NAMALWA (cell line): ENCODE data around the gene FGF21.
"Not testable (repeated sequence)": the region's sequence is repeated elsewhere in the genome, so short reads cannot be mapped to it uniquely, and the experiment has no call there.

Source experiments
- DNase-seq: peaks from one replicate; pipeline ENCODE4 v3.0.0-alpha.2; 2015; ENCODE audit warnings: low spot score

Gene FGF21

DNA sequence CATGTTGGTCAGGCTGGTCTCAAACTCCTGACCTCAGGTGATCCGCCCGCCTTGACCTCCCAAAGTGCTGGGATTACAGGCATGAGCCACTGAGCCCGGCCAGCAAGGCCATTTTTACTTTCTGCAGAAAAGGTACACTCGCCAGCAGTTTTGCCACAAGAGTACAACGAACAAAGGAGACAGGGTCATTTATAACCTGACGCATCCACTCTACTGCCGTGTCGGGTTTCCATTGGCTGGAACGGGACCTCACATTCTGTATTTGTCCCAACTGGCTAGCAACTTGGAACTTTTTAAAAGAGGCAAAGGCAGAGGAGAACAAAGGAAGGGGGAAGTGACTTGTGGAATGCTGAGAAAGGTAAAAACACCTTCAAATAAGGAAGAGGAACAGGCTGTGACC lies 32.0 kb downstream of the FGF21 start:
- not testable (repeated sequence) for DNase-seq

DNA sequence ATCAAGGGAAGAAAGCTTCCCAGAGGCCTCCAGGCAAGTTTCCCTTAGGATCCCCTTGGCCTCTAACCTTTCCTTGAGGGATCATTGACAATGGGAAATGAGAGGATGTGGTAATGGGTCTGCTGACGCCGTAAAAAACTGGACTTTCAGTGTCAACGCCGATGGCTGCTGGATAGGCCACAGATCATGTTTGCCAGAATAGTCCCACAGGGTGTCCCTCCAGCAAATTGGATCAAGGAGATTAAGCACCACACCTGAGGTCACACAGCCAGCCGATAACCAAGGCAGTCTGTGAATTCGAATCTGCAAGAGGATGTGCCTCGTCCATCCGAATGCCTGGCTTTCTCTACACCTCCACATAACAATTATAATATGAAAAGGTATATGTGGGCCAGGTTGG lies 37.9 kb downstream of the FGF21 start:
- no peak for DNase-seq

DNA sequence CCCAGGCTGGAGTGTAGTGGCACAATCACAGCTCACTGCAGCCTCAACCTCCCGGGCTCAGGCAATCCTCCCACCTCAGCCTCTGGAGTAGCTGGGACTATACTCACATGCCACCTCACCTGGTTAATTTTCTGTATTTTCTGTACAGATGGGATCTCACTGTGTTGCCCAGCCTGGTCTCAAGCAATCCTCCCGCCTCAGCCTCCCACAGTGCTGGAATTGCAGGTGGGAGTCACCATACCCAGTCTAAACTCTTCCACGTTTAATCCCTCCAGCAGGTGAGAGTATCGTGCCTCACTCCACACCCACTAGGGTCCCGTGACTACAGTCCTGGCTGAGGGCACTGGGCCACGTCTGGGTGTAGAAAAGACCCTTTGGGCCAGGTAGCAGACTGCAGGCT lies 39.0 kb downstream of the FGF21 start:
- no peak for DNase-seq

DNA sequence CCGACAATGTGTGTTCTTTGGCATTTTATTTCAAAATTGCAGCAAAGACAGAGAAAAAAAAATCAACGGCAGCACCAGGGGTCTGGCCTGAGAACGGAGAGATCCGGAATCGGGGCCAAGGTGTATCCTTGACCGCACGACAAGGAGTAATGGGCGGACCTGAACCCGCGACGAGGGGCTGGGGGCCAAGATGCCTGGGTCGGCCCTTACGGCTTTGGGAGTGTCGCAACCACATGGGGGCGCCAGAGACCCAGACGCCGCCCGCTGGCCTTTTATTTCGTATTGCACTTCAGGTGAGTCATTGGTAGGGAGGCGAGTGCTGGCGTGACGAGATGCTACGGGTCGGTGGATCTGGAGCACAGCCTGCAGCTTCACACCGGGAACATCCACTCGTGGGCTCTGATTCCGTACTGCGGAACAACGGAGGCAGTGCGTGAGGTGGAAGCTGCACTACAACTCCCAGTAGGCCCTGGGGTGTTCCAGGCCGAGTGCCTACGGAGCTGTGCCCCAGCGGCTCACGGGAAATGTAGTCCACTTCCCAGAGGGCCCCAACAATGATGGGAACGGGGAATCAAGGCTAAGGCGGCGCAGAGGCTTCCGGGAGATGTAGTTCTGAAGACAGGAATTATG lies 39.8 kb downstream of the FGF21 start:
- DNase-seq: peak; percentile 92

DNA sequence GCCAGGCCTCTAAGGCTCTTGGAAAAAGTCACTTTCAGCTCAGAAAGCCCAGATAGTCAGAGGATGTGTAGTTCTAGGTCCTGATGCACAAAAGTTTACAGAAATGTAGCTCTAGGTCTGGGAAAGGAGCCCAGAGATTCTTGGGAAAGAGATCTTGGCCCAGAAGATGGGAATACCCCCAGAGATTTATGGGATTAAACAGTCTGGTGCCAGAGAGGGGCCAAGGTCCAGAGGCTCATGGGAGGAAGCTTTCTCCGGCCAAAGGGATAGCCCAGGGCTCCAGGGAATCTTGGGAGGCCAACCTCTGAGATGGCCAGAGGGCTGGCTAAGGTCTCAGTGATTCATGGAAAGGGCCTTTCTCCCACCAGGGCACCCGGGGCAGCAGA lies 40.4 kb downstream of the FGF21 start:
- no peak for DNase-seq

DNA sequence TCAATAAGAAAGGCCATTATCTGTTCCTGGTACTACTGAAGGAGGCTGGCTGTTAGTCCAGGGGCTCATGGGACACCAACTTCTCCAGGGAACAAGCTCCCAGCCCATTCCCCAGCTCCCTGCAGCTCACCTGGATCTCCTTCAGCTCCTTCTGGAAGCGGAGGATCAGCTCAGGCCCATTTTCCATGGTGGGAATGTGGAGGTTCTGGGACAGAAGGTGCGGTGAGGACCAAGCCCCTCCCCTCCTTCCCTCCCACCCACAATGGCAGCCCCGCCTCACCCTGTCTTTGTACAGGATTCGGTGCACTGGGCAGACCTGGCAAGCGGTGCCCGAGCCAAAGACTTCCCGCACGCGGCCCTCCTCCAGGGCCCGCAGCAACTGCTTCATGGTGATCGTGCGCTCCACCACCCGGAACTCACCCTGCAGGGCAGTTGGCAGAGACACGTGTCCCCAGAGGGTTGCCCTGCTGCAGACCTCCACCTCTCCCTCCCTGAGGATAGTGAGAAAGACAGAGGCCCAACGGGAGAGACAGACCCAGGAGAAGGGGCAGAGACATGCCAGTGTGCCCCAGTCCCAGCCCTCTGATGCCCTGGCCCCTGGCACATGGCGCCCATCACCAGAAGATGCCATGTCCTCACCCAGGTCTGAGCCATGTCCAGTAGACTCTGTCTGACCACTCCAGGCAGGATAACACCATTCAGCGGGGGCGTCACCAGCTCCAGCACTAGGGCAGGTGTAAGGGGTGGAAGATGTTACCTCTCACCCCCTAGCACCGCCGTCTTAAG lies 41.2 kb downstream of the FGF21 start:
- no peak for DNase-seq

DNA sequence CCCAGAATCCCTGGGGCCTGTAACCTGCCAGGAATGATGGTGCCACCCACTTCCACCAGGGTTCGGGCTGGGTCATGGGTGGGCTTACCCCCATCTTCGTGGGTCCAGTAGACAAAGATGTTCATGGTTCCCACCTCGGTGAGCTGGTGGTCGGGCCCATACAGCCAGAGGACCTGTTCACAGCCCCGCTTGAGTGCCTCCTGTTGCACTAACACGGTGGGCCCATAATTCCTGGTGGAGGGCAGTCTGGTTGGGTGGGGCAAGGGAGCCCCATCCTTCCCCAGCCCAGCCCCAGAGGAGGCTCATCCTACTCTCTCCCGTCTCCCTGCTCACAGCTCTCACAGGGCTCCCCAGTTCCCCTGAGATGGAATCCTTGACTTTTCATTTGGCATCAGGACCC lies 41.8 kb downstream of the FGF21 start:
- DNase-seq: no peak

DNA sequence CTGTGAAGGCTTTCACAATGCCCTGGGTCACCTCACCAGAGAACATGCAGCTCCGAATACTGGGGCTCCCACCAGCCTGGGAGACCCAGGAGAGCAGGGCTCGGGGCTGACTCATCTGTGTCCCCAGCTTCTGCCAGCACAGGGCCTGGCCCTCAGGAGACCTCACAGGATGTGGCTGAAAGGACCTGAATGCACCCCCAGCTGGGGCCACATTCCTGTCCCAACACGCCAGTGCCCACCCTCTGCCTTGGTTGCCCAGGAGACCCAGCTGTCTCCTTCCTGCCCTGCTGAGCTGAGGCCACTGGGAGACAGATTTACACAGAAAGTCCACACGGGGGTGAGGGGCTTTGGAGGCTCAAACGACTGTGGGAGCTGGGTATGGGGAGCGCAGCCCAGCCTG lies 43.6 kb downstream of the FGF21 start:
- no peak for DNase-seq

DNA sequence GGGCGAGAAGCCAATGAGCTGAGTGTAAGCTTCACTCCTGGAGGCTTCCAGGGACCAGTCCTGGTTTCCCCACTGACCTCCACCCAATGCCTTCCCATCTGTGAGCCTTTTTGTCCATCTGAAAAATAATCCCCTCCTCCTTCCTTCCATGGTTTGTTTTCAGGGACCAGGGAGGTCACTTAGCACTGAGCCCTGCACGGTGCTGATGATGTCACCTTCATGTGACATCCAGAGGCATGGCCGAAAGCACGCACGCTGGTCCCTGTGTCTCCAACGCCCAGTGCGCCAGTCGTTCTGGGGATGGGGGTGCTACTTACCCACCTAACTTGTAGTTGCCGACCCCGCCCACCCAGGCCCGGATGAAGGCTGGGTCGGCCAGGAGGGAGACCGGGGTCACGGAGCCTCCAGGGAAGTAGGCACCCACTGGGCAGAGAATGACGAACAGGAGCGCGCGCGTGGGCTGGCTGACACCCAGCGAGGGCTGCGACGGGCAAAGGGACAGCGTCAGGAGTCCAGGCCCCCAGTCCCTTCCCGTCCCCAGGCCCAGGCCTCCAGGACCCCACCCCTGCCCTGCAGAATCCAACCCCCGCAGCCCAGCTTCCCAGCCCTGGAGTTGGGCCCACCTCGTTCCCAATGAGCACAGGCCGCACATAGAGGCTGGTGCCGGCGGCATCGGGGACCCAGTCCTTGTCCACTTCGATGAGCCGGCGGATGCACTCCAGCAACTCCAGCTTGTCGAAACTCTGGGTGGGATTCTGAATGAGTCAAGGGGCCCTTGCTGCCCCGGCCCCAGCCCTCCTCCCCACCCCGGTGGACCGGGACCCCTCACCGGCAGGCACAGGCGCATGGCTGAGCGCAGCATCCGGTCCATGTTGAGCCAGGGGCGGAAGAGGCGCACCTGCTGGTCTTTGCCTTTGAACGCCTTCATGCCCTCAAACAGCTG lies 44.3 kb downstream of the FGF21 start:
- no peak for DNase-seq

DNA sequence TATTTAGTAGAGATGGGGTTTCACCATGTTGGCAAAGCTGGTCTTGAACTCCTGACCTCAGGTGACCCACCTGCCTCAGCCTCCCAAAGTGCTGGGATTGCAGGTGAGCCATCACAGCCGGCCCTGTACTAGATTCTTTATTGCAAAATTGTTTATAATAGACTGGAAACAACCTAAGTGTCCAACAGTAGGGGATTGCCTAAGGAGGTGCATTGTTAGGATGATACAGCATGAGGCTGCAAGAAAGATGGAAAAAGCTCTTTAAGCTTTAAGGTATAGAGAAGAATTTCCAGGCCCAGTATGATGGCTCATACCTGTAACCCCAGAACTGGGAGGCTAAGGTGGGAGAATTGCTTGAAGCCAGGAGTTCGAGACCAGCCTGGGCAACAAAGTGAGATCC lies 47.3 kb downstream of the FGF21 start:
- DNase-seq: no peak

DNA sequence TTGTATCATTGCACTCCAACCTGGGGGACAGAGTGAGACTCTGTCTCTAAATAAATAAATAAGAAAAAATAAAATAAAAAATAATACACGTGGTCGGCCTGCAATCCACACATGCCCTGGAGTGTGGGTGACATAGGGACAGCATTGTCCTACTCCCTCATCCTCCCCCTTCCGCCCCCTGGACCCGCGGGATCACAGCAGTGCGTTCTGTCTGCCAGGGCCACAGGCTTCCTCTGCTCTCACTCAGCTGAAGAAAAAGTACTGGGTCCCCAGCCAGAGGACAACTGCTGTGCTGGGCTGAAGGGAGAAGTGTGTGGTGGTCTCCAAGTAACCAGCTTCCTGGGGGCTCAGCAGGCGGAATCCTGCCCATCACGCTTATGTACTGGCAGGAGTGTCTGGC lies 49.2 kb downstream of the FGF21 start:
- no peak for DNase-seq

DNA sequence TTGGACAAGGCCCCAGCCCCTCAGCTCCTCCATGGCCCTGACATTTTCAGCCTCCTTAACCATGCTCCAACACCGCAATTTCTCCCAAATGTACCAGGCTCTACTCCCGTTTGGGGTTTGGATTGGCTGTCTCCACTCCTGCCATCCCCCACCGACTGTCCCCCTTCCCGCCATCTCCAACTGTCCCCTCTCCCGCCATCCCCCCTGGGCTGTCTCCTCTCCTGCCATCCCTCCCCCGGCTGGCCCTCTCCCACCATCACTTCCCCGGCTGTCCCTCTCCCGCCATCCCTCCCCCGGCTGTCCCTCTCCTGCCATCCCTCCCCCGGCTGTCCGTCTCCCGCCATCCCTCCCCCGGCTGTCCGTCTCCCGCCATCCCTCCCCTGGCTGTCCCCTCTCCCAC lies 50.1 kb downstream of the FGF21 start:
- DNase-seq: no peak

DNA sequence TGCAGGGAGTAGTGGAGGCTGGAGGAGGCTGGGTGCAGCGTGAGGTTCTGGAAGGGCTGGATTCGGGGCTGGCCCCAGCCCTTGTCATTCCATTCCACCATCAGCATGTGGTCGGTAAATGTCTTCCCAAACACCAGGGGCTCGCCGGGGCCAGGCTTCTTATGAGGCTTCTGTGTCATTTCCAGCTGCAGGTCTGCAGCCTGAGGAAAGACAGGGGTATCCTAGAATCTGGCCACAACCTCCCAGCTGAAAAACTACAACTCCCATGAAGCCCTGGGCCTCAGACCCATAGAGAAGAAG lies 51.1 kb downstream of the FGF21 start:
- DNase-seq: peak; percentile 75

DNA sequence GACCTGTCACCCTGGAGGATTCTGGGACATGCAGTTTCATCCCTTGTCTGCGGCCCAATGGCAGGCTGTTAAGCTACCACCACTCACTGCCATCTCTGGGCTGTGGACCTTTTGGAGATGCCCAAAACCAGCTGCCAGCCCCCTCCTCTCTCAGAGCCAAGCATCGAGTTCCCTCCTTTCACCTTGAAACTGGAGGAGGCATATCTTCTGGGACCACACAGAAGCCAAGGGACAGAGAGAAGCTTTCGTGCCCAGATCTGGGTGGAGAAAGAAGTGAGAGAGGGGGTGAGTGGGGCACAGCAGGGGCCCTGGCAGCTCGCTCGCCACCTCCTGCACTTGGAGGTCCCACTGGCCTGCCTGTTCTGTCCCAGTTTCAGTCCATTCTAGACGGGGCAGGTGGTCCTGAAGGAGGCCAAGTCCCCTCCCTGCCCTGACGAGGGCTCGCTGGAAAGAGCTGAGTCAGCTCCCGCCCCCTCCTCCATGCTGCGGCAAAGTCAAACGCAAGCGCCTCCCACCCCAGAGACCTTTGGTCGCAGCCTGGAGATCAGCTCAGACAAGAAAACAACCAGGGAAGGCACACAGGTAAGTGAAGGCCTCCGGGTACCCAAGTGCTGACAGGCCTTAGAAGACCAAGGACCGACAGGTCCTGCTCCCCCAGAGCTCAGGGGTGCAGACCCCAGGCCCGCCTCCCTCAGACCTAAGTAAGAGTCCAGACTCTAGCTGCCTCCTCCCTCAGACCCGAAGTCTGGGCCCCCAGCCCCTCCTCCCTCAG lies 51.7 kb downstream of the FGF21 start:
- no peak for DNase-seq

DNA sequence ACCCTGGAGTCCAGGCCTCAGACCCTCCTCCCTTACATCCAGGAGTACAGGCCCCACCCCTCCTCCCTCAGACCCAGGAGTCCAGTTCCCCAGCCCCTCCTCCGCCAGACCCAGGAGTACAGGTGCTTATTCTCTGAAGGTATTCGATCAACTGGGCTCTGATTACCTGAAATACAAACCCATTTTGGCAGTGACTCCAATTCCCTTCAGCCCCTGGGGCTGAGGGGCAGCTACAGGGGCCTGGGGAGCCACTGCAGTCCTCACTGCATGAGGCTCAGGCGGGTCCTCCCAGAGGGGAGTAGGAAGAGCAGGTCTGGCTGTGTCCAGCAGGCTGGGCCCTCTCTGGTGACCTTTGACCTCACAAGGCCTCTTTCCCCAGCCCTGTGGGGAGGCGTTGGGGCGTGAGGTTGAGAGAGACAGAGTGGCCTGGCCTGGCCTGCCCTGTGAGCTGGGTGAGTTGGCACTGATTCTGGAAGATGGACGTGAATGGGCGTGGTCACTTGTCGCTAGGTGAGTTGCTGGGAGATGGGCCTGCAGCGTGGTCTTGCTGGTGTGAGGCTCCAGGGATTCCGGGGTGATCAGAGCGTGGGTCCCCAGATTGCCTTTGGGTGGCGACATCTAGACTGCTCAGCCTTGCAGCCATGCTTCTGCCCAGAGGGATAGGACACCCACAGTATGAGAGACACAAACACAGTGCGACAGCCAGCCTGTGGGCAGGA lies 52.4 kb downstream of the FGF21 start:
- no peak for DNase-seq
